WTC11 (cell line): ENCODE results near the gene ZSCAN32.

Source experiments
- CTCF ChIP-seq: fragments of 200-600 bp; IDR thresholded peaks from 2 replicates; pipeline ENCODE4 v1.8.0; 2022; ENCODE audit warnings: antibody characterized with exemption
- ERG ChIP-seq: fragments of 250-450 bp; sonication (Bioruptor Pico); IDR thresholded peaks from 2 replicates; pipeline ENCODE4 v1.8.0; 2021; ENCODE audit warnings: mild to moderate bottlenecking
- TEAD4 ChIP-seq: sonication (generic); formaldehyde crosslinking; IDR thresholded peaks from 2 replicates; pipeline ENCODE4 v1.8.0; 2022; ENCODE audit warnings: mild to moderate bottlenecking, missing genetic modification reagents

GRCh38 chr16:3347586-3347985 lies 53.2 kb downstream of the ZSCAN32 start:
- TF ChIP-seq CTCF (no peak), ERG (CRISPR knock-in tag) (no peak), TEAD4 (CRISPR knock-in tag) (no peak)
